PC-9 (cell line): ENCODE data around the gene MANEAL. TPM values are rescaled to one million over a fixed set of nuclear protein-coding genes. Genes with fewer than 3 reads are reported as not detected.

ENCODE experiments used
- BruUV-seq: library from RNA; stranded (reverse); fragments of 400-500 nt; replicated peaks from 2 replicates; lab custom pipeline; 2021; lab: Mats Ljungman, UMichigan
- CTCF ChIA-PET: fragments of 300-600 bp; sonication (Branson Sonifier 250); formaldehyde crosslinking; loops from one replicate; lab custom pipeline; 2022; ENCODE audit warnings: antibody characterized with exemption; lab: Charles Lee
- POLR2A ChIA-PET: fragments of 300-600 bp; sonication (Branson Sonifier 250); formaldehyde crosslinking; loops from one replicate; lab custom pipeline; 2022; ENCODE audit warnings: antibody characterized with exemption; ENCODE audit not compliant: unreplicated experiment; lab: Charles Lee
- DNase-seq, 2 experiments: peaks; one replicate each; pipeline versions ENCODE4 v3.0.0 to v3.0.0-alpha.2; 2015 to 2022; ENCODE audit warnings: mixed read lengths in 1 of 2
- H2AFZ ChIP-seq: fragments of 200-600 bp; sonication (generic); 2 replicates; pipeline ENCODE4 v1.8.1; 2017; ENCODE audit warnings: antibody characterized with exemption
- H3F3A ChIP-seq: fragments of 200-600 bp; sonication (generic); 2 replicates; pipeline ENCODE4 v1.8.1; 2017; ENCODE audit warnings: antibody characterized with exemption, mild to moderate bottlenecking, low read depth; ENCODE audit not compliant: insufficient read depth
- H3K27ac ChIP-seq: fragments of 200-600 bp; sonication (generic); 2 replicates; pipeline ENCODE4 v1.6.1; 2016; ENCODE audit warnings: mixed run types
- H3K27me3 ChIP-seq: fragments of 200-600 bp; sonication (generic); 2 replicates; pipeline ENCODE4 v1.6.1; 2016; ENCODE audit warnings: low read depth, mixed run types; ENCODE audit not compliant: insufficient read depth
- H3K36me3 ChIP-seq: fragments of 200-600 bp; sonication (generic); 2 replicates; pipeline ENCODE4 v1.6.1; 2016; ENCODE audit warnings: low read depth, mixed run types
- H3K4me1 ChIP-seq: fragments of 200-600 bp; sonication (generic); replicated peaks from 2 replicates; pipeline ENCODE4 v1.6.1; 2016; ENCODE audit warnings: mixed run types; ENCODE audit not compliant: insufficient read depth
- H3K4me2 ChIP-seq: fragments of 200-600 bp; sonication (generic); 2 replicates; pipeline ENCODE4 v1.6.1; 2017; ENCODE audit warnings: mixed run types
- H3K4me3 ChIP-seq: fragments of 200-600 bp; sonication (generic); 2 replicates; pipeline ENCODE4 v1.6.1; 2016; ENCODE audit warnings: mixed run types
- H3K79me2 ChIP-seq: fragments of 200-600 bp; sonication (generic); 2 replicates; pipeline ENCODE4 v1.6.1; 2017; ENCODE audit warnings: low read depth, mixed run types
- H3K9me2 ChIP-seq: fragments of 200-600 bp; sonication (generic); 2 replicates; pipeline ENCODE4 v1.8.1; 2017; ENCODE audit warnings: mild to moderate bottlenecking; ENCODE audit not compliant: insufficient read depth
- H3K9me3 ChIP-seq: fragments of 200-600 bp; sonication (generic); 2 replicates; pipeline ENCODE4 v1.8.1; 2016; ENCODE audit warnings: low read depth; ENCODE audit not compliant: insufficient read depth
- H4K20me1 ChIP-seq: fragments of 200-600 bp; sonication (generic); 2 replicates; pipeline ENCODE4 v1.8.1; 2017; ENCODE audit not compliant: insufficient read depth
- CTCF ChIP-seq: fragments of 200-600 bp; sonication (generic); conservative IDR thresholded peaks from 2 replicates; pipeline ENCODE4 v1.6.1; 2017; ENCODE audit warnings: mixed run types, antibody characterized with exemption, mild to moderate bottlenecking, moderate library complexity
- EZH2 ChIP-seq: fragments of 200-600 bp; sonication (generic); IDR thresholded peaks from 2 replicates; pipeline ENCODE4 v1.8.0; 2017; ENCODE audit warnings: antibody characterized with exemption, low read depth
- intact Hi-C: fragments of 100-400 bp; cut with micrococcal nuclease; formaldehyde crosslinking; loops from one replicate; pipeline ENCODE4 v1.10.0; 2022; ENCODE audit not compliant: unreplicated experiment
- total RNA-seq: library from RNA; stranded (reverse); gene quantifications from 2 replicates; pipeline ENCODE4 v1.2.3, GENCODE V29; 2021

Gene MANEAL
- total RNA-seq, 1 experiment from 2014 or later = 11.3 TPM

DNA sequence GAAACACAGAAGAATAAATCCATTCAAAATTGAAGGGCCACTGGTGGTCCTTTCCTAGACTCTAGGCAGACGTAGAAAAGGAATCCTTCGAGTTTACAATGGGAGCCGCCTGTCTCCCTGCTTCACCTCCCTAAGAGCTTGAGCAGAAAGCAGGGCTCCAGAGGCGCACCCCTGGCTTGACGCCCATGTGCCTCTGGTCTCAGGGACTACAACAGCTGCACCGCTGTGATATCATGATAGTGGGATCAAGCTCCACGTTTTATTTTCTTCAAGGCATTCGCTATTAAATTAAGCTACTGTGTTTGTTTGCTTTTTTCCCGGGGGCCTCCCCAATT, 13.5 kb downstream of the MANEAL start:
- peaks cover 20% of the 10 kb centered on the region for H3K4me1 ChIP-seq
- no peaks in the 10 kb centered on the region for H3K27me3 ChIP-seq
- H3K79me2 ChIP-seq = peaks cover 58% of the 10 kb centered on the region
- no peaks in the 10 kb centered on the region for H3K9me3 ChIP-seq
- H3K27ac ChIP-seq = peak overlapping the region; percentile 63
- intact Hi-C loops = loop anchor here (5.0 kb wide), 2 partner anchors 180 to 335 kb away; partner anchors contain the start of gene ZC3H12A
- POLR2A ChIA-PET = interaction anchor here (0.6 to 1.1 kb wide), 2 partner anchors 9 to 117 kb away, joined by 5 to 6 read pairs; a partner anchor contains a TSS
- CTCF ChIA-PET = interaction anchor here (0.6 to 1.9 kb wide), 2 partner anchors 53 to 67 kb away, joined by 8 to 10 read pairs; partner anchors contain the start of gene MTF1
- peaks cover 42% of the 10 kb centered on the region for H4K20me1 ChIP-seq
- no peak overlapping the region for H2AFZ ChIP-seq
- peak overlapping the region; percentile 71 for H3K4me3 ChIP-seq
- TSS peak; percentile 24 for BruUV-seq
- no peak for DNase-seq
- TF ChIP-seq CTCF (no peak), EZH2 (no peak)
- peaks cover 52% of the 10 kb centered on the region for H3K36me3 ChIP-seq
- peak overlapping the region; percentile 96 for H3K4me2 ChIP-seq
- peaks cover 62% of the 10 kb centered on the region for H3F3A ChIP-seq
- no peaks in the 10 kb centered on the region for H3K9me2 ChIP-seq

- CTCF ChIA-PET = interaction anchor here (0.6 to 1.9 kb wide), 8 partner anchors 14 to 1466 kb away, joined by 3 to 8 read pairs (median 5); partner anchors contain the start of gene MTF1
- Histone ChIP-seq H3K27me3 (no peaks in the 10 kb centered on the region), H4K20me1 (peaks cover 46% of the 10 kb centered on the region), H3K4me3 (peak within 1 kb of the TSS; percentile 71), H3K36me3 (peaks cover 47% of the 10 kb centered on the region), H3K27ac (peak within 1 kb of the TSS; percentile 63), H3K4me1 (peaks cover 20% of the 10 kb centered on the region), H3K4me2 (peak within 1 kb of the TSS; percentile 96), H3F3A (peaks cover 61% of the 10 kb centered on the region), H3K9me3 (no peaks in the 10 kb centered on the region), H3K79me2 (peaks cover 58% of the 10 kb centered on the region), H3K9me2 (no peaks in the 10 kb centered on the region), H2AFZ (peak within 1 kb of the TSS; percentile 70)
- BruUV-seq = no TSS peak
- DNase-seq = peak; percentile 86 to 95
- POLR2A ChIA-PET = interaction anchor here (0.6 to 1.1 kb wide), 11 partner anchors 10 to 1358 kb away, joined by 3 to 31 read pairs (median 5); partner anchors contain the start of genes CDCA8 and OSCP1
- intact Hi-C loops = loop anchor here (1.0 to 5.0 kb wide), 4 partner anchors 53 to 335 kb away; partner anchors contain the start of genes CDCA8 and ZC3H12A
- TF ChIP-seq EZH2 = no peak
Observed at GRCh38 chr1:37807555-37808368, 14.1 kb downstream of the MANEAL start, which contains the start of the genes C1orf122 and YRDC. C1orf122 (plus strand) TSS chr1:37807790; CDS start chr1:37808405, 615 bp downstream. YRDC (minus strand) TSS chr1:37808208; CDS start chr1:37808180, 28 bp downstream.

GRCh38 chr1:37808369-37809319, 15.0 kb downstream of the MANEAL start:
- H3K27me3 ChIP-seq = no peaks in the 10 kb centered on the region
- H3K9me3 ChIP-seq = no peaks in the 10 kb centered on the region
- TF ChIP-seq CTCF = no peak
- no peak for TF ChIP-seq EZH2
- TSS peak; percentile 69 for BruUV-seq
- POLR2A ChIA-PET = interaction anchor here (0.6 to 0.8 kb wide), 9 partner anchors 74 to 1358 kb away, joined by 3 to 31 read pairs (median 4); partner anchors contain the start of genes CDCA8 and OSCP1
- H3K79me2 ChIP-seq = peaks cover 58% of the 10 kb centered on the region
- peak overlapping the region; percentile 86 for H3K4me2 ChIP-seq
- peaks cover 20% of the 10 kb centered on the region for H3K4me1 ChIP-seq
- intact Hi-C loops = loop anchor here (1.0 to 5.0 kb wide), 4 partner anchors 52 to 336 kb away; partner anchors contain the start of genes CDCA8 and ZC3H12A
- peaks cover 52% of the 10 kb centered on the region for H3F3A ChIP-seq
- peak overlapping the region; percentile 70 for H2AFZ ChIP-seq
- H3K4me3 ChIP-seq = peak overlapping the region; percentile 71
- CTCF ChIA-PET = interaction anchor here (0.5 to 1.9 kb wide), 9 partner anchors 13 to 1467 kb away, joined by 3 to 11 read pairs (median 6); partner anchors contain the start of gene MTF1
- H4K20me1 ChIP-seq = peaks cover 43% of the 10 kb centered on the region
- no peaks in the 10 kb centered on the region for H3K9me2 ChIP-seq
- peak overlapping the region; percentile 63 for H3K27ac ChIP-seq
- H3K36me3 ChIP-seq = peaks cover 41% of the 10 kb centered on the region
- peak; percentile 57 to 87 for DNase-seq
